ENCODE measurements around the gene JOSD2. TPM values are rescaled to one million over a fixed set of nuclear protein-coding genes. Genes with fewer than 3 reads are reported as not detected.
"Not testable (repeated sequence)": the region's sequence is repeated elsewhere in the genome, so short reads cannot be mapped to it uniquely, and the experiment has no call there.

Gene JOSD2
- total RNA-seq, 1 donor from 2014 or later = 20.5 TPM

DNA sequence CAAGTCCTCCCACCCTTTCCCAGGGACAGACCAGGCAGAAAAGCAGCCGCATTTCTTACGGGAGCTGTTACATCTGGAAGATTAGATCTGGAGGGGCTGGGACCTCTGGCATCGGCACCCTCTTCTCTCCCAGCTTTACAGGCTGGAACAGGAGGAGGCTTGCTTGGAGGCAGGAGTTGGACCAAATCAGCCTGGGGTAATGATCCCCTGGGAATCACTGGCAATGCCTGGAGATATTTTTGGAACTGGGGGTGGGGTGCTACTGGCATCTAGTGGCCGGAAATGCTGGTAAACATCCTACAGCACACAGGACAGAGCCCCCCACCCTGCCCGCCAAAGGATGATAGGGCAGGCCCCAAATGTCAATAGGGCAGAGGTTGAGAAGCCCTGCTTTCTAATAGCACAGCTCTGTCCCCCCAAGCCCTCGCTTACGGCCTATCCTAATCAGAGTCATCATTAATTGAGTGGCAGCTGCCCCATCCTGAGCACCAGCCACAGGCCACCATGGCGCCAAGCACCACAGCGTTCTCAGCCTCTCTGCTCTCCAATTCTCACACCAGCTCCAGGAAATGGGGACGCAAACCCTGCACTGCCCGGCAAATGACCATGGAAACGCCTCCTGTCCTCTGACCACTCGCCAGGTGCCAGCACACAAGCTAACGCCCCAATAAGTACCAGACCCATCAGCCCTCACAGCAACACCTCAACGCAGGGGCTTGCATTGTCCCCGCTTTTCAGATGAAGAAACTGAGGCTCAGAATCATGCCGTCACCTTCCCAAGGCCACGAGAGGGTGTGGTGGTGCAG is 36.6 kb upstream of the JOSD2 start:
- peak; percentile 35 for DNase-seq (ENCODE audit: low spot score)

DNA sequence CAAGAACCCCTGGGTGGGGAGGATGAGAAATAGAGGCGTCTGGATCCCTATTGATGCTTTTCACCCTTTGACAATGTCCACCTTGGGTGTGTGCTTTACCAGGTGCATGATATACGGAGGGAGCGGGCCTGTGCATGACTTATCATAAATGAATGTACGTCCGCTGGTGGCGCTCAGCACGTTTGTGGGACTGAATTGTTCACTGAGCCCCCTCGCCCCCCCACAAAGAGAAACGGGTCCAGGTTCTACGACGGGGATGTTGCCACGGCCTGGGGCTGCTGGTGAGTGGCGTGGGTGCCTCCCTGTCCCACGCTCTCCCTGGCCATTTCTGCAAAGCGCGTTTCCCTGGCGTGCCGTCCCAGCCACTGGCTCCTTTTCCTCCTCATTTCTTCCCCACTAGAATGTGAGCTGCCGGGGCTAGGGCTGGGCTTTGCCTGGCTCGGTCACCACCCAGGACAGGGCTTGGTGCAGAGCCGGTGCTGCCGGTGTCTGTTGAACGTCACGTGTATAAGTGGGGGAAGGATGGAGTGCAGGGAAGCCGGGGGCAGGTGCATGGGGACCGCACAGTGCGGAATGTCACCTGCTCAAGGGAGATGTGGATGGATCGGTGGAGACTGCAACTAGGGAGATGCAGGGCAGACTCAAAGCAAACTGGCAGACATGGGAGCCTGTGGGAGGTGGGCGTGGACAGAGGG is 35.7 kb upstream of the JOSD2 start:
- no peak for DNase-seq (ENCODE audit: low spot score)

DNA sequence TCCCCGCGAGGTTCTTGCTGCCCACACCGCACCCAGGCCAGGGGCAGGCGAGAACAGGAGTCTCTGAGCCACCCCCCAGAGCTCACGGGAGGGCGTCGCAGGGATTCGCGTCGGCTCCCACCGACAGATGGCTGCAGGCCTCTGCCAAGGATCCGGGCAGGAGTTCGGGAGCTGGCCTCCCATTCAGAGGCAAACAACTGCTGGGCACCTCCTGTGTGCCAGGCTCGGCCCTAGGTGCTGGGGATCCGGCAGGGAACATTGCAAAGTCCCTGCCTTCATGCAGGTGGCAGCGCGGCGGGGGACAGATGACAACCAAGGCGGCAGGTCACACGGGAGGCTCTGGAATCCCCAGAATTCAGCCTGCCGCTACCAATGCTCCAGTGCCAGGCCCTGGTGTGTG is 32.0 kb upstream of the JOSD2 start:
- DNase-seq (ENCODE audit: low spot score) = no peak

DNA sequence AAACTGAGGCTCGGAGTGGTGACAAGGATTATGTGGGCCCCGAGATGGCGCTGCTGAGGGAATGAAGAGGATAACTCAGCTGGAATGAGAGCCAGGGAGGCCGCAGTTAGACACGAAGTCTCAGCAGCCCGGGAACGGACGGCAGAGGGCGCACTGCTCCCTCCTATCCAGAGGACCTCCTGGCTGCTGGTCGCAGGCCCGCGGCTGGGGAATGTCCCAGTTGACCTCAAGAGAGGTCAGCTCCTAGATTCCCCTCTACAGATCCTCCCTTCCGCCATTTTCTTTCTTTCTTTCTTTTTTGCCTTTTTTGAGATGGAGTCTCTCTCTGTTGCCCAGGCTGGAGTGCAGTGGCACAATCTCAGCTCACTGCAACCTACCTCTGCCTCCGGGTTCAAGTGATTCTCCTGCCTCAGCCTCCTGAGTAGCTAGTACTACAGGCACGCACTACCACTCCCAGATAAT is 26.8 kb upstream of the JOSD2 start:
- peak; percentile 67 for DNase-seq (ENCODE audit: low spot score)

DNA sequence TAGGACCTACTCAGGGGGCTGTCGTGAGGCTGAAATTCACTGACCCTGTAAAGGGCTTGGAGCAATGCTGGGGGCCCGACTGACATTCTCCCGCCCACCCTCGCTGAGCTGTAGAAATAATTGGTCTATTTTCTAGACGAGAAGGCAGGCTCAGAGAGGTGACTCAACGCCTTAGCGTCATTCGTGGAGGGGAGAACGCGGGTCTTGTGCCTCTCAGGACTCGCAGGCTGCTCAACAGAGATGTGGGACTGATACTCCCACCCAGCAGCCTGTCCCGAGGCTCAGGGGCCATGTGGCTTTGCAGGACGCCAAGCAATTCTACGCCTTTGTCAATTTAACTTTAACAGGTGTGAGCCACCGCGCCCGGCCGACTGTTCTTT is 26.3 kb upstream of the JOSD2 start:
- DNase-seq (ENCODE audit: low spot score) = no peak

DNA sequence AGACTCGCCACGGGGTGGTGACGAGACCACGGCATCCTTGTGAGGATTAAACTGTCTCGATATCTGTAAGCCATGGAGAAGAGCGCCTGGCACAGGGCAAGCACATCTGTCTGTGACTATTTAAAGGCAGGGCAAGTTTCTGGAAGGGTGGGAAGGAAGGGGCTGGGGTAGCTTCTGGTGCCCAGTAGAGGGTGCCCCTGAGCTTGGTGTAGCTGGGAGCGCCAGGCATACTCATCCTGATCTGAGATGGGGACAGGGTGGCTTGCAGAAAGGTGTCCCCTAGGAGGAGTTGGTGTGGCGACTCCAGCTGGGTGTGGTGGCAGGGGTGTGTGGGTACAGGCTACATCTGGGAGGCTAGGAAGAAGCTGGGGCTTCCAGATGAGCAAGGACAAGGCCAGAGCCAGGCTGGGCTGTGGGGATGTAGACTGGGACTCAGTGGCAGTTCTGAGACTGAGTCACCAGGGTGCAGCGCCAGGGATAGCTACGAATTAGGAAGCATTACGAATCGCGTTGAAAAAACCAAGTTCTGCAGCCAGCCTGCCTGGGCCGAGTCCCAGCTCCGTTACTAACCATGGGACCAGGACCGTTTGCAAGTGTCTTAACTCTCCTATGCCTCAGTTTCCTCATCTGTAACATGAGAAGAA is 25.8 kb upstream of the JOSD2 start:
- DNase-seq (ENCODE audit: low spot score) = no peak

DNA sequence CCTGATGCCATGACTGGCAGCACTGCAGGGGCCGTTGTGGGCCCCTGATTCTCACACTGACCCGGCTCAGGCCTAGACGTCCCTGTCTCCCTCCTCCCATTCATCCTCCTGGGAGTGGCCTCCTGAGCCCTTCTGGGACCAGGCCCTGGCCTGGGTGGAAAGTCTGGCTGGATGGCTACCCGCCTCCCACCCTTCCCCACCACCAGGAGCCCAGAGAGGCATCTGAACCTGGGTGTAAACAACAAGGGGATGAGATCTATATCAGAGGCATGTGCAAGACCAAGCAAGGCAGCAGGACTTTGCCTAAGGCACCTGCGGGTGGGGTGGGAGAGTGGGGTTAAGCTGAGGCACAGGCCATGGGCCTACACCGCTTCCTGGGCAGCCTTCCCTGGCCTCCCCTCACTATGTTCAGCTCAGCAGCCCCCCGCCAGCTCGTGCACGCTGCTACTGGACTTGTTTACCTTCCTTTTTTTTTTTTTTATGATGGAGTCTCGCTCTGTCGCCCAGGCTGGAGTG is 24.7 kb upstream of the JOSD2 start:
- no peak for DNase-seq (ENCODE audit: low spot score)

DNA sequence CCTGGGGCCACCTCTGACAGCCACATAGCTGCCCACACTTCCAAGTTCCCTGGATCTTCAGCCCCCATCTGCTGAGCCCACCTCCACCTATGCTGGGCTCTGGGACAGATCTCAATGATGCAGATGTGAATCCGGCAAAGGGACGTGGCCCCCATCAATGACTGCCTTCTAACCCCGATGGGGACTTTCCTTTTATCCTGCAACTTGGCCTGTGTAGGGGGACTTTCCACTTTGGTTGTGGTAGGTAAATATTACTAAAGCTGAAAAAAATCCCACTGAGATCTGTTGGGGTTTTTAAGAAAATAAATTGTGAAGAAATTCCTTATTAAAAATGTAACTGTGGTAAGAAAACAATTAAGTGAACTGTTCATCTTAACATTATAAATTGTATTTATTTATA is 23.5 kb upstream of the JOSD2 start:
- DNase-seq (ENCODE audit: low spot score) = no peak

DNA sequence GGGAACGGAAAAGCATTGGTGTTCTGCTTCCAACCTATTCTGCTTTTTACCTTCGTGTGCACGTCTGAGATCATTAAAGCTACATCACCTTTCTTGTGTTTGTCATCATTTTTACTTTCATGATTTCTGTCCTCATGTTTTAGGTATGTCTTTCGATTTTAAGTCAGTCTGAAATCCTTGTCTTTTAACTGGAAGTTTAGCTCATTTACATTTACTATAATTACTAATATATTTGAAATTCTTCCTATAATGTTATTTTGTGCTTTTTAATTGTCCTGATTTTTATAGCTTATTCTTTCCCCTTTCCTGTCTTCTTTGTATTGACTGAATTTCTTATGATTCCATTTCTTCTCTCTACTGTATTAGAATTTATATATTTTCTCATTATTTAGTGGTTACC is 22.0 kb upstream of the JOSD2 start:
- no peak for DNase-seq (ENCODE audit: low spot score)

DNA sequence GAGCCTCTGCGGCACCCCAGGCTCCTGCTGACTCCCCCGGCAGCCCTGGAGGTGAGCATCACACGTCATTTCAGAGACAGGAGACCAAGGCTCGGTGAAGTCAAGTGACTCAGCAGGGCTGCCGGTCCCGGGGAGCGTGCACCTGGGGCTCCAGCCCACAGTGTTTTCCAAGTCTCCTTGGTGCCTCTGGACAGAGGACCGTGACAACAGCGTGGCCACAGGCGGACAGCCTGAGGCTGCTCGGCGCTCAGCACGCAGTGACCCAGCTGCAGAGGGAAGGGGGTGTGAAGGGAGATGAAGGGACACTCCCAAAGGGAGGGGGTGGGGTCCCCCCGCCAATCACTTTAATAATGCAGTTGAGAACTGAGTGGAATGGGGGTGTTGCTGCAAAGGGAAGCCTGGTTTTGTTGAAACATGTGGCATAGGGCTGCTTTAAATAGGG is 20.2 kb upstream of the JOSD2 start:
- no peak for DNase-seq (ENCODE audit: low spot score)

DNA sequence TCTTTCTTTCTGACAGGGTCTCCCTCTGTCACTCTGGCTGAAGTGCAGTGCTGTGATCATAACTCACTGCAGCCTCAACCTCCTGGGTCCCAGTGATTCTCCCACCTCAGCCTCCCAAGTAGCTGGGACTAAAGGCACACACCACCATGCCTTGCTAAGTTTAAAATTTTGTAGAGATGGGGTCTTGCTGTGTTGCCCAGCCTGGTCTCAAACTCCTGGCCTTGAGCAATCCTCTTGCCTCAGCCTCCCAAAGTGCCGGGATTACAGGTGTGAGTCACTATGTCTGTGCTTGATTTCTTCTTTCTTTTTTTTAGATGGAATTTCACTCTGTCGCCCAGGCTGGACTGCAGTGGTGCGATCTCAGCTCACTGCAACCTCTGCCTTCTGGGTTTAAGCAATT is 17.1 kb upstream of the JOSD2 start:
- not testable (repeated sequence) for DNase-seq (ENCODE audit: low spot score)

DNA sequence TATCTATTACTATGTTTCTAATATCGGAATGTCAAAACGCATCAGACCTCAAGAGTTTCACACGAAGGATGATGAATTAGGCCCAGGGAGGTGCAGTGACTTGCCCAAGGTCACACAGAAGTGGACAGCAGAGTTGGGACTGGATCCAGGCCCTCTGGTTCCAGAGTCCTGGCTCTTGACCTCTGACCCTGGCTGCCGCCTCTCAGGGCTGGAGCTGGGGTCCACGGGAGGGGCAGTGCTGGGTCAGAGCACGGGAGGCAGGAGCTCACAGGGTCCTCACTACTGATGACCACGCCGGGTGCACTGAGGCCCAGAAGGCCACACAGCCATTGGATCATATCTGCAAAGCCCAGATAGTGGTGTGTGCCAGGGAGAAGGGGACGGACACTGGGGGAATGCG is 11.9 kb upstream of the JOSD2 start:
- DNase-seq (ENCODE audit: low spot score) = no peak

DNA sequence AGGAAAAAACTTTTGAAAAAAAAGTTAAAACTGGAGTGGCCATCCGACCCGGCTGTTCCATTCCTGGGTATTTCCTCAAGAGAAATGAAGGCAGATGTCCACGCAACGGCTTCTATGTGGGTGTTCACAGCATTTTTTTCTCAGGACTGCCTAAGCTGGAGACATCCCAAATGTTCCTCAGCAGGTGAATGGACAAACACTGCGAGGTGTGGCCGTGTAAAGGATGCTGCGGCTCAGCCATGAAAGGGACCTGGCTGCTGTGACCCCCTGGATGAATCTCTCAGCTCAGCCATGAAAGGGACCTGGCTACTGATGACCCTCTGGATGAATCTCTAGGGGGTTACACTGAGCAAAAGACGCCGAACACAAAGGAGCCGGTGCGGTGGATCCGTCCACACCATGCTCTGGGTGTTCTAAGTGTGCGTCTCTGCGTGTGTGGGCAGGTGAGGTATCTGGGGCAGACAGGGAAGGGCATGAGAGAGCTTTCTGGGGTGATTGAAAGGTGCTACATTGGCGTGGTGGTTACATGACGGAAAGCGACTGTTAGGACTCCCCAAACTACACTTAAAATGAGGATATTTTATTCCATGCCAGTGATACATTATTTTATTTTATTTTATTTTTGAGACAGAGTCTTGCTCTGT is 10.0 kb upstream of the JOSD2 start:
- no peak for DNase-seq (ENCODE audit: low spot score)

DNA sequence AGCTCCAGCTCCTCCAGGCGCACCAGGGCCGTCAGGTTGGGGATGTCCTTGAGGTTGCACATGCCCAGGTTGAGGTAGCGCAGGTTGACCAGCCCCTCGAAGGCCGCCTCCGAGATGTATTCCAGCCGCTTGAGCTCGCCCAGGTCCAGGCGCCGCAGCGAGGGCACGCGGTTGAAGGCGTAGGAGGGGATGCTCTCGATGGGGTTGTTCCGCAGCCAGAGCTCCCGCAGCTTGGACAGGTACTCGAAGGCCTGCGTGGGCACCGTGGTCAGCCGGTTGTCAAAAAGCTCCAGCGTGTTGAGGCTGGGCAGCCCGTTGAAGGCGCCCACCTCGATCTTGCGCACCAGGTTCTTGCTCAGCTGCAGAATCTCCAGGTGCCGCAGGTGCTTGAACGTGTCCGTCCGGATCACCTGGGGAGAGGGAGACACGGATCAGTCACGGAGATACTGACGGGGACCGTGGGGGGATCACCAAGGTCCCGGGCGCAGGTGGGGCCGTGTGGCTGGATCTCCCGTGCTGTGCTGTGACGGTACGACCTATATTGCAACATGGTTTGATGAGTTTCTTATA is 8.1 kb upstream of the JOSD2 start:
- no peak for DNase-seq (ENCODE audit: low spot score)

DNA sequence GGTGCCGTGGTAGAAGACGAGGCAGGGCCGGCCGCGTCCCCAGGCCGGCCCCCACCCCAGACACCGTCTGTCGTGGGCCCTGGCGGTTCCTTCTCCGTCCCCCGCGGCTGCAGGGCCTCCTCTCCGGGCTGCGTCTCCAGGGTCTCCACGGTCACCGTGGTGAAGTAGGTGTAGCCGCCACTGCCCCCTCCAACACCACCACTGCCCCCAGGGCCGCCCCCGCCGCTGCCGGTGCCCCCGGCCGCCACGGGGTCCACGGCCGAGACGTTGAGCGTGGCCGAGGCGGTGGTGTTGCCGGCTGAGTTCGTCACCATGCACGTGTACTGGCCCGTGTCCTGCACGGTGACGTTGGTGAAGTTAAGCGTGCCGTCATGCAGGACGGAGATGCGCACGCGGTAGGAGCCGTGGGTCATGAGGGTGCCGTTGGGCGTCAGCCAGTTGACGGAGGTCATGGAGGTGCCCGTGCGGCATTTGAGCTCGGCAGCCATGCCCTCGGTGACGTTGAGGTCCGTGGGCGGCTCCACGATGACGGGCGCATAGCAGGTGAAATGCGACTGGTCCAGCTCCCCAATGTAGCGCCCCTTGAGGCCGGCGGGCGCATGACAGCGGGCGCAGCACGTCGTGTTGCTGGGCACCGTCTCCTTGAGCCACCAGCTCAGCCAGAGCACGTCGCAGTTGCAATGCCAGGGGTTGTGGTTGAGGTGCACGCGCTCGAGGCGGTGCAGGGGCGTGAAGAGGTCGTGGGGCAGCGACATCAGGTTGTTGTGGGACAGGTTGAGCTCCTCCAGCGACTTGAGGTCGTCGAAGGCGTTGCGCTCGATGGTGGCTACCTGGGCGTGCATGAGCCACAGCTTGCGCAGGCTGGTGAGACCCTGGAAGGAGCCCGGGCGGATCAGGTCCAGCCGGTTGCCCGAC is 7.4 kb upstream of the JOSD2 start:
- DNase-seq (ENCODE audit: low spot score) = no peak

DNA sequence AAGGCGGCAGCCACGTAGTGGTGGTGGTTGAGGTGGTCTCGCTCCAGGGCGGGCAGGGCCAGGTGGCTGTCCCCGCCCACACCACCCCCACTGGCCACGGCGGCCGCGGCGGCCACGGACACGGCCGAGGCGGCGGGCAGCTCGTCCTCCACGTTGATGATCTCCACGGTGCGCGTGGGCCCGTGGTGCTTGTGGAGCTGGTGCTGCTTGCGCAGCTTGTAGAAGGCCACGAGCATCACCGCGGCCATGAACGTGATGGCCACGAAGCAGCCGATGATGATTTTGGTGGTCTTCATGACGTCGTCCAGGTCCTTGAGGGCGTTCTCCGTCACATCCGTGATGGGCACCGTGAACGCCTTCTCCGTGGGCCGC is 6.7 kb upstream of the JOSD2 start:
- no peak for DNase-seq (ENCODE audit: low spot score)

DNA sequence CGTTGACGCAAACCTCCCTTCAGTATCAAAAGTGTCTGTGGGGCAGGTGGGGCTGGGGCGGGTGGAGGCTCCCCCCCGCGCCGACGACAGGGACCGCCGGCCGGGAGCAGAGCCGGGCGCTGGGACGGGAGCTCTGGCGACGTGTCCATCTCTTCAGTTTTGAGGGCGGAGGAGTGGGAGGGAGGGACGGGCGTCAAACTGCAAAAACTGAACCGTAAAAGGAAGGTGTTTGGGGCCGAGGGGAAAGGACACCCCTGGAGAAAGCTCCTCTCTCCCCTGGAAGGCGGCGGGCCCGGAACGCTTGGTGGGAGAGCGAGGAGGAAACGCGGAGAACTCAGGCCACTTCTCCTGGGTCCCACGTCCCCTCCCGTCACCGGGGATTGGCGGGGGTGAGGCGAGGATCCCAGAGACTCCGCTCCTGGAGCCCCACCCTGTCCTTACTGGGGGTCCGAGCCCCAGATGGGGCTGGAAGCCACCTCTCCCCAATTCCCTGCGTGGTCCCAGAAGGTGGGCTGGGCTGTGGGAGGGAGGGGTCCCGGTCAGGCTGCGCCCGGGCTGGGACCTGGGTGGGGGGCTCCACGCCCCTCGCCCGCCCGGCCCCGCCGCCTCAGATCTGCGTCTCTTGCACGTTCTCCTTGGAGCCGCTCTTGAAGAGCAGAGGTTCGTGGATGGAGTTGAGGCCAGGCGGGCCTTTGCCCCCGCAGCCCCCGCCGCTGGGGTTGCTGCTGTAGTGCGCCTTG is 6.1 kb upstream of the JOSD2 start:
- DNase-seq (ENCODE audit: low spot score) = no peak

DNA sequence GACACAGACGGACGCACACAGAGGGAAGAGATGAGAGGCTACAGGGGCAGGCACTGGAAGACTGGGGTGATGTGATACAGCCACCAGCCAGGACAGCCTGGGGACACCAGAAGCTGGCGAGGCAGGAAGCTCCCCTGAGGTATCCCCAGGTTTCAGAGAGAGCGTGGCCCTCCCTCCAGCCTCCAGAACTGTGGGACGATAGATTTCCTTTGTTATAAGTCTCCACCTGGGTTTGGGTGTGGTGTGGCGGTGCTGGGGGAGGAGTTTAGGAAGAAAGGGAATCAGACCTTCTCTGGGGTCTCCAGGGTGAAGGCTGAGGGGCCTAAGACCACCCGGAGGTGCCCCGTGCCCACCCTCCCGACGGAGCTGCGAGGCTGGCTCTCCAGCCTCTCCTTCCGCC is 5.5 kb upstream of the JOSD2 start:
- no peak for DNase-seq (ENCODE audit: low spot score)

DNA sequence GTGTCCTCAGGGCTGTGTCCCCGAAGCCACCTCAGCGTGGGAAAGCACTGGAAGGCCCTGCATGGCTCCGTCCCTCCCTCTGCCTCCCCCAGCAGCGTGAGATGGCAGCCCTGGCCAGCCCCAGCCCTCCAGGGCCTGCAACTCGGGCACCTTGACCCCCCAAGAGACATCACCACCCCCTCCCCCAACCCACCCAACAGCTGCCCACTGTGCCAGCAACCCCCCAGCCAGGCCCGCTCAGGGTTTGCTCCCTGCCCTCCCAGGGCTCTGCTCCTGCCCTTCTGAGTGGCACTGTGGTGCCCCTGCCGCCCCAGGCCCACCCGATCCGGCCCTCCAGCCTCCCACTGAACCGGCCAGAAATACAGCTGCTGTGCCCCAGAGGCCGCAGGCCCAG is 4.2 kb upstream of the JOSD2 start:
- no peak for DNase-seq (ENCODE audit: low spot score)
